Activated CD4-positive, alpha-beta T cell treated with anti-CD3 and anti-CD28 coated beads, Interleukin-2, amount 50 U/mL, for 48 hours (primary cell): ENCODE data around the gene TPSAB1.
"Not testable (repeated sequence)": the region's sequence is repeated elsewhere in the genome, so short reads cannot be mapped to it uniquely, and the experiment has no call there.

Experiments used
- DNase-seq, 2 experiments: peaks; one replicate each; pipeline ENCODE4 v3.0.0-alpha.2; 2020

TPSAB1 gene

DNA sequence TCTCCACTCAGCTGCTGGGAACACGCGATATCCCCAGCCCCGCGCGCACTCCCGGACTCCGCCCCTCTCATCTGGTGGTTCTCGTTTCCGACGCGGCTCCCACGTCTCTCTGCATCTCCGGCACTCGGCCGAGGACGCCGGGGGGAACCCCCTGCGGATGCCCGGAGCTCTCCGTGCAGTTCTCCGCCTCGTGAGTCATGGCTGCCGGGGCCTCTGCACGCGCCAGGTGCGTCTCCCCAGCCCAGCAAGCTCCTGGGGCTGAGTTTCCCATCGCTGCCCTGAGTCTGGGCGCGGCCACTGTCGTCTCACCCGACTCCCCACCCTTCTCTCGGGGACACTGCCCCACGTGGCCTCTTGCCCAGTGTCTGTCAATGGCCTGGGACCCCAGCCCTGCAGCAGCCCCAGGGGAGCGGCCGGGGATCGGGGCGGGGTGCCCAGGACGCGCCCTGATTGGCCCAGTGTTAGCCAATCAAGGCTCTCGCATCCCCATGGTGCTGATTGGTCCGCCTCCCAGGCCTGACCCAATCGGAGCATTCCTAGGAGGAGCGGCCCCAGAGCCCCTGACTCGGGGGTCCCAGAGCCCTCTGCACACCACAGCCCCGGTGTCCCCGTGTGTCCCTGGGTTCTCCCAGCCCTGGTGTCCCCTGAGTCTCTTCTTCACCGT lies 13.3 kb downstream of the TPSAB1 start:
- not testable (repeated sequence) for DNase-seq

DNA sequence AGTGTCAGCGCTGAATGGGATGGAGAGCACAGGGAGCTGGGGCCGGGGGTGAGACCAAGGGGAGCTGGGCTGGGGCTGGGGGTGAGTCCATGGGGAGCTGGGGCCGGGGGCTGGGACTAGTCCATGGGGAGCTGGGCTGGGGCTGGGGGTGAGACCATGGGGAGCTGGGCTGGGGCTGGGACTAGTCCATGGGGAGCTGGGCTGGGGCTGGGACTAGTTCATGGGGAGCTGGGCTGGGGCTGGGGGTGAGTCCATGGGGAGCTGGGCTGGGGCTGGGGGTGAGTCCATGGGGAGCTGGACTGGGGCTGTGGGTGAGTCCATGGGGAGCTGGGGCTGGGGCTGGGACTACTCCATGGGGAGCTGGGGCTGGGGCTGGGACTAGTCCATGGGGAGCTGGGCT lies 14.3 kb downstream of the TPSAB1 start:
- DNase-seq: not testable (repeated sequence)

DNA sequence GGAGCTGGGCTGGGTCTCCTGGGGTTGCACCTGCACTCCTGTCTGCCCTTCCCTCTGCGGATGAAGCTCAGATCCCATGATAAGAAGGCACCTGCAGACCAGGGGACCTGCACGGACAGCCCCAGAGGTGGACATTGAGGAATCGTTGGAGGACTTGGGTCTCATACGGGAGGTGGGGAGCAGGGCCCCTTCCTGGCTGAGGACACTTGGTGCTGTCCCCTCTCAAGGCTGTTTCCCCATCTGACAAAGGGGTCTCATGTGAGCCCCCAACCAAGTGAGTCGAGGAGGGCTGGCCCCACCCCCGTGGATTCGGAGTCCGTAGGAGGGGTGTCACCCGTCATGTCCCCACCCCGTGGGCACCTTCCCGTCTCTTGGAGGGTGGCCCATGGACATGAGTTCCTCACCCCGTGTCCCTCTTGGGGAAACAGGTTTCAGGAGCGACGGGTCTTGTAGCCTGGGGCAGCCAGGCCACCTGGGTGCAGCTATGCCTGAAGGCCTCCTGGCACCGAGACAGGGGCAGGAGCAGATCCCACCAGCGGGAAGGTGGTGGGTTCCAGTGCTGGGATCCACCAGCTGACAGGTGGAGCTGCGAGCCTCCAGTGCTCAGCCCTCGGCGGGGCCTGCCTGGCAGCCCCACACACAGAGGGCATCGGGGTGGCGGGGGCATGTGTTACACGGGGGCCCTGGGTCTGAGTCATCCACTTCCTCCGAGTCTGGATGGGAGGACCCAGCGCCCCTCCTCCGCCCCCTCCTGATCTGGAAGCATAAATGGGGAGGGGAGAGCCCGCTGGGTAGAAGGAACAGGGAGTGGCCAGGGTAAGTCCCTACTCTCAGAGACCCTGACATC lies 15.0 kb downstream of the TPSAB1 start, which contains the start of gene TPSD1:
TSS of gene TPSD1 (plus strand) at position 794 of the 847 bp plus-strand sequence. CDS start 212 bp downstream, outside the sequence.
- not testable (repeated sequence) for DNase-seq

DNA sequence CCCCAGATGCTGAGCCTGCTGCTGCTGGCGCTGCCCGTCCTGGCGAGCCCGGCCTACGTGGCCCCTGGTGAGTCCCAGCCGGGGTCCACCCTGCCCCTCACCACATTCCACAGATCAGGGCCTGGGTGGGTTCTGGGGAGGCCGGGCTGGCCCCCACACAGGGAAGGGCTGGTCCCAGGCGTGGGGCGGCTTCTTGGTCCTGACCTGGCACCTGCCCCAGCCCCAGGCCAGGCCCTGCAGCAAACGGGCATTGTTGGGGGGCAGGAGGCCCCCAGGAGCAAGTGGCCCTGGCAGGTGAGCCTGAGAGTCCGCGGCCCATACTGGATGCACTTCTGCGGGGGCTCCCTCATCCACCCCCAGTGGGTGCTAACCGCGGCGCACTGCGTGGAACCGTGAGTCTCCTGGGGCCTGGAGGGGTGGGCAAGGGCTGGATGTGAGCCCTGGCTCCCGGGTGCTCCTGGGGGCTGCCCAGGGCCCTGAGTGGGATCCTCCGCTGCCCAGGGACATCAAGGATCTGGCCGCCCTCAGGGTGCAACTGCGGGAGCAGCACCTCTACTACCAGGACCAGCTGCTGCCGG lies 15.9 kb downstream of the TPSAB1 start:
- DNase-seq: not testable (repeated sequence)

DNA sequence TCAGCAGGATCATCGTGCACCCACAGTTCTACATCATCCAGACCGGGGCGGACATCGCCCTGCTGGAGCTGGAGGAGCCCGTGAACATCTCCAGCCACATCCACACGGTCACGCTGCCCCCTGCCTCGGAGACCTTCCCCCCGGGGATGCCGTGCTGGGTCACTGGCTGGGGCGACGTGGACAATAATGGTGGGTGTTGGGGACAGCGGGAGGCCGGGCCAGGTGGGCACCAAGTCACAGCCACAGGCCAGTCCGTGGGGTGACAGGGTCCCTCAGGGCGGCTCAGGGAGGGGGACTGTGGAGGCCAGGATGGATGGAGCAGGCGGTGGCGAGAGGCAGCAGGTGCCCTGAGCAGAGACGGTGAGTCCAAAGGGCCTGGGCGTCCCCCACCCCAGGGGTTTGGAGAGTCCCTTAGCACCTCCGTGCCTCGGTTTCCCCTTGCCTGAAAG lies 16.4 kb downstream of the TPSAB1 start:
- no peak for DNase-seq

DNA sequence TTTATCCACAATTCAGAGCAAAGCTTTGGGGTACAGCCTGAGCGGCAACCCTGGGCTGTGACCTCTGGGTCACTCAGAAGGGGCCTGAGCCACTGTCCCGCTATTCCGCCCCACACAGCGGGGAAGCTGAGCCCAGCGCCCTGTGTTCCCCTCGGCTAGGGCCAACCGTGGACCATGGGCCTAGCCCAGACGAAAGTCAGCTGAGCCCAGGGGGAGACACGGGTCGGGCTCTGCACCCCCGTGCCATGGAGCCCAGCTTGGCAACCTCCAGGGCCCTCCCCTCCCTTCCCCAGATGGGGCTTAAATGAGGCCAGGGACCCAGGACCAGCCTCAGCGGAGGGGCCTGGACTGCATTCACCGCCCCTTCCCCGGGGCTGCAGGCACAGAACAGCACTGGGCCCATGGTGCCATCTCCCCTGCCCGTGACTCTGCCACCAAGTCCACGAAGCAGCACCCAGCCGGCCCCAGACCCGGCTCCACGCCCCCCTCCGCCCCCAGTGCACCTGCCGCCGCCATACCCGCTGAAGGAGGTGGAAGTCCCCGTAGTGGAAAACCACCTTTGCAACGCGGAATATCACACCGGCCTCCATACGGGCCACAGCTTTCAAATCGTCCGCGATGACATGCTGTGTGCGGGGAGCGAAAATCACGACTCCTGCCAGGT lies 17.2 kb downstream of the TPSAB1 start:
- no peak for DNase-seq

DNA sequence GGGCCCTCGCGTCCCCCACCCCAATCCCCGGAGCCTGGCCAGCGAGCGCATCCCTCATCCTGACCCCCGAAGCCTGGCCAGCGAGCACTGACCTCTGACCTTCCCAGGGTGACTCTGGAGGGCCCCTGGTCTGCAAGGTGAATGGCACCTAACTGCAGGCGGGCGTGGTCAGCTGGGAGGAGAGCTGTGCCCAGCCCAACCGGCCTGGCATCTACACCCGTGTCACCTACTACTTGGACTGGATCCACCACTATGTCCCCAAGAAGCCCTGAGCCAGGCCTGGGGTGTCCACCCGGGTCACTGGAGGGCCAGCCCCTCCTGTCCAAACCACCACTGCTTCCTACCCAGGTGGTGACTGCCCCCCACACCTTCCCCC lies 17.7 kb downstream of the TPSAB1 start:
- no peak for DNase-seq

DNA sequence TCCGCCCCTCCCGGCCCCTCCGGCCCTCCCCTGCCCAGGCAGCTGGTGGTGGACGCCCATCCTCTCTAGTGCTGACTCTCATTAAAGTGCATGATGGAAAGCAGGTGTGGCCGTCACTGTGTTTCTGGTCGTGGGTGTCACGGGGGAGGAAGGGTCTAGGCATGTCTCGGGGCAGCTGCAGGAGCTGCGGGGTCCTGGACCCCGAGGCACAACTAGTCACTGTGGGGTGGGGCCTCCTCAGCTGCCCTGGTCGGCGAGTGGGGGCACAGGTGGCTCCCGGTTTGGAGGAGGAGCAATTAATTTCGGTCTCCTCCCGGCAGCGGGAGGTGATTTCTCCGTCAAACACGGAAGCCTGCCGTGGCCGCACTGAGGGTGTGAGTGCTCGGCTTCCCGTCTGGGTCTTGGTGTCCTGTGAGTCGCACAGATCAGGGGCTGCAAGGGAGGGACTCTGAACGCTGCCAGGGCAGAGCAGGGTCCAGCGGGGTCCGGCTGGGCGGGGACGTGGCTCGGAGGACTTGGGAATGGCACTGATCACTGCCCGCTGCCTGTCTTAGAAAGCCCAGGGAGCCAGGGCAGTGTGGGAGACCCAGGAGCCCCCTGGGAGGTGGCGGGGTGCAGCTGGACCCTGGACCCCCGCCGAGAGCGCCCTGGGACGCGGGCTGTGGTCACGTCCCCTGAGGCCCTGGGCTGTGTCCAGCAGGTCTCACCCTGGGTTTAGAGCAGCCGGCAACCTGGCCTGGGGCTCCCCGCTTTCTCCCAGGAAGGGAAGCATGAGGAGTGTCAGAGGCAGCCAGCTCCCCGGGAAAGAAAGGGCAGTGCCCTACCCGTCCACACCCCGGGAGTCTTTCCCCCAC lies 18.6 kb downstream of the TPSAB1 start:
- no peak for DNase-seq

DNA sequence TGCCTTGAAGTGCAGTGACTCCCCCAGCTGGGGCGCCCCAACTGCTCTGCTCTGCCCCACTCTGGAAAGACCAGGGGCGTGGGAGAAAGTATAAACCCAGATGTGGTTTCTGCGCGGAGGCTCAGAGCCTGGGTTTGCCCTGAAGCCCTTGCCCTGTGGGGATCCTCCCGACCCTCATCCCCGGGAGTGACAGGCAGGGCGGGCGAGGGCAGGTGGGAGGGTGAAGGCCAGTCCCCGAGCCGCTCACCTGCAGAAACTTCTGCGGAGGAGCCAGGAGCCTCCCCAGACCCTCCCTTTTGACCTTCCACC lies 19.2 kb downstream of the TPSAB1 start:
- DNase-seq: no peak

DNA sequence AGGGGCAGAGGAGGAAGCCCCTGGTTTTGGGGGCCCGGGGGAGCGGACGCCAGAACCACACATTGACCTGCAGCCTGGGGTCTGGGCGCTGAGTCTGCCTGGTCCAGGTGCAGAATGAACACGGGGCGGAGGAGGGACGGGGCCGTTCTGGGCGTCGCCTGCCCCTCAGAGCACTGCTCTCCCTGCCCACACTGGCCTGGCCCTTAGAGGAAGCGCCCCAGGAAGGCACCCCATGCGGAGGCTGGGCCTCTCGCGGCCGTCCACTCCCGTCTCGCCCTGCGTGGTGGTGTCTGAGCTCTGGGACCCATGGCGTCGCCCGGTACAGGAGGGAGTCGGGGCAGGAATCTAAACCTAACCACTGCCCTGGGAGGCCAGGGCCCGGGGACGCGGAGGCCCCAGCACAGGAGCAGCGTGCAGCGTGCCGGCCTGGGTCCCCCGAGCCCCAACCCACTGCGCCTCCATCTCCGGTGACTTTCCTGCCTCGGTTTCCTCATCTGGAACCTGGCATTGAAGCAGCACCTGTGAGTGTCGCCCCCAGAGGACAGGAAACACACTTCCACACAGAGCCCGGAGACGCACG lies 19.7 kb downstream of the TPSAB1 start:
- DNase-seq: no peak

DNA sequence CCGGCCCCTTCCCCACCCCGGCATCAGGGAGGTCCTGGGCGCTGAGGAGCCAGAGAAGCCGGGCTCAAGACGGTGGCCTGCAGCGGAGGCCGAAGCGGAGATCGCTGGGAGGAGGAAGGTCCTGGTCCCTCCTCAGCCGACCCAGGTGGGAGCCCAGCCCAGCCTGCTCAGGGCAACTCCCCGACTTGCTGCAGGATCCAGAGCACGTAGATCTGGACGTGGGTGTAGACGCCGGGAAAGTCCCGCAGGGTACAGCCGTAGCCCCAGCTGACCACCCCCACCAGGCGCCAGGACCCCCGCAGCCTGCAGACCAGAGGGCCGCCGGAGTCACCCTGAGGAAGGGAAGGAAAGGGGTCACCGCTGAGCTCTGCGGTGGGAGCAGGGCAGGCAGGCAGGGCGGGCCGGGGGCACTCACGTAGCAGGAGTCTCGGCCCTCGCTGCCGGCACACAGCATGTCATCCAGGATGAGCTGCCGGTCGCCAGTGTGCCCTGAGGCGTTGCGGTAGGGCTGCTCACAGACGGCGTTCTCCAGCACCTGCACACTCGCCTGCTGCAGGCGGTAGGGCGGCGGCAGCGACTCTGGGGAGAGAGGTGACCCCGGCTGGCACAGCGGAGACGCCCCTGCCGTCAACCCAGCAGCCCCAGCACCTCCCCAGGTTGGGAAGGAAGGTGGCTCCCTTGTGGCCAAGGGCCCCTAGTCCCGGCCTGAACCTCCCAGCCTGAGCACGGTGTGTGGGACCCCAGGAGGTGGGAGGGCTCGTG lies 20.8 kb downstream of the TPSAB1 start:
- DNase-seq: peak in 1 of 2 experiments; percentile 12

DNA sequence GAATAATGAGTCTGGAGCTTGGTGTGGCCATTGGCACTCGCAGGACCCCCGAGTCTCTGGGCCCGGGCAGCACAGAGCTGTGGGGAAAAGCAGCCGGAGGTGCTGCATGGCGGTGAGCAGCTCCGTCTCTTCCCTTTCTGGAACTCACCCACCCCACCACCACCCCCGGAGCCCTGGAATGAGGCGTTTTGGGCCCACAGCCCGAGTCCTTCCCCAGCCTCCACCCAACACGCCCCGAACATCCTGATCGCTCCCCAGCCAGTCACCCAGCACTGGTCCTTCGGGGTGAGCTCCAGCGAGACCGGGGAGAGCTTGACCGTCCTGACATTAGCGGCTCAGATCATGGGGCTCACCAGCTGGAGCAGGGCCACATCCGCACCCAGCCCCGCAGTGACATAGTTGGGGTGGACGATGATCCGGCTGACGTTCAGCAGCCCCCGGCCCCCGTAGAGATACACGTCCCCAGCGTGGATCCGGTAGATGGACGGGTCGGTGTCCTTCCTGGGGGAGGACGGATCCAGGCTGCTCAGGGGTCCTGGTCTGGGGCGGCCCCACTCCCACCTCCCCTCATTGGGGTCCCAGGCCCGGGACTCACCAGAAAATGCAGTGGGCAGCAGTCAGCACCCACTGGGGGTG lies 21.8 kb downstream of the TPSAB1 start:
- DNase-seq: no peak

DNA sequence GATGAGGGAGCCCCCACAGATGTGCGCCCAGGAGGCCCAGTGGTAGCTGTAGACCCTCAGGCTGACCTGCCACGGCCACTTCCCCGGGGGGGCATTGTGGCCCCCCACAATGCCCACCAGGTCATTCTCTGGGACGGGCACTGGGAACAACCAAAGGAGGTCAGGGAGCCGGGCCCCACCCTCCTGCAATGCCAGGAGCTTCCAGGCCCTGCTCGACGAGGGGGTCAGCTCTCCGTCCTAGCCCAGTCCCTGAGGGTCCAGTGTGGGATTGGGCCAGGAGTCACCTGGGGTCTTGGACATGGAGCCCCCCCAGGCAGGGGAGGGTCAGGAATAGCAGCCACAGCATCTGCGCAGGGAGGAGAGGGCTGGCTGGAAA lies 22.3 kb downstream of the TPSAB1 start:
- no peak for DNase-seq

DNA sequence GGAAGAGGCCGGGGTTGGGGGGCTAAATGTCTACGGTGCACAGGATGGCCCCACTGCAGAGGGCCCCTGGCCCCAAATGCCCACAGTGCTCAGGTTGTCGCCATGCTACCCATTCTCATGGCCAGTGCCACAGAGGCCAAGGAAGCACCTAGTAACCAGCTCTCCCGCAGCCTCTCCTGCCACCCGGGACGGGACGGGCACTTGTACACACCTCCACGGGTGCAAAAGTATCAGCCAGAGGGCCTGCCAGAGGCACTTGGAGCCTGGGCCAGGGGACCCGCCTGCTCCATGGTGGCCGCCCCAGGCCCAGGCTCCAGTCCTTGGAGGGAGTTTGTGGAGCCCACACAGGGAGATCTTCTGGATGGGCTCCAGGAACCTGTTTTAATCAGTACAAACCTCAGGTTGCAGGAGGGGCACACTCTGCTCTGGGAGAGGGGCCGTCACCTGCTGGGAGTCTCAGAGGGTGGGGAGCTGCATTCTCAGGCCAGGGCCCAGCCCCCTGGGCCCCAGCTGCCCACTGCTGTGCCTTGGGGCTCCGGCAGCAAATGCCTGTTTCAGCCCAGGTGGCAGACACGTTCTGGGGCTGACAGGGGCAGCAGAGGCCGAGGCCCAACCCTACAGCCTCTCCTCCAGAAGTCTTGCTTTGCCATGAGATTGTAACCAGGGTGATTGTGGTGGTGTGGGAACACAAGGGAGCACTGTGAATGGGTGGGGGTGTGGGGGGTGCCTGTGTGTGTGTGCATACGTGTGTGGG lies 23.3 kb downstream of the TPSAB1 start:
- no peak for DNase-seq

DNA sequence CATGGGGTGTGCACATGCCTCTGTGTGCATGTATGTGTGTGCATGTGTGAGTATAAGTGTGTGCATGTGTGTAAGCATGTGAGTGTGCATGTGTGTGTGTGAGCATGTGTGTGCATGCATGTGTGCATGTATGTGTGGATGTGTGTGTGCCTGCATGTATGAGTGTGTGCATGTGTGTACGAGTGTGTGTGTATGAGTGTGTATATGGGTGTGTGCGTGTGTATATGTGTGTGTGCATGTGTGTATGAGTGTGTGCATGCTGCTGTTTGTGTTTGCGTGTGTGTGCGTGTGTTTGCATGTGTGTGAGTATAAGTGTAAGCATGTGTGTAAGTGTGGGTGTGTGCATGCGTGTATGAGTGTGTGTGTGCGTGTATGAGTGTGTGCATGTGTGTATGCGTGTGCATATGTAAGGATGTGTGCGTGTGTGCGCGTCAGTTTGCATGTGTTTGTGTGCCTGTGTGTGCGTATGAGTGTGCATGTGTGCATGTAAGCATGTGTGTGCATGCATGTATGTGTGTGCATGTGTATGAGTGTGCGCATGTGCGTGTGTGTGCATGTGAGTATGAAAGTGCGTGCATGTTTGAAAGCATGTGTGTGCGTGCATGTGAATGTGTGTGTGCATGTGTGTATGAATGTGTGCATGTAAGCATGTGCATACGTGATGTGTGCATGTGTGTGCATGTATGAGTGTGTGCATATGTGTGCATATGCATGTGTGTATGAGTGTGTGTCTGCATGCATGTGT lies 24.0 kb downstream of the TPSAB1 start:
- no peak for DNase-seq

DNA sequence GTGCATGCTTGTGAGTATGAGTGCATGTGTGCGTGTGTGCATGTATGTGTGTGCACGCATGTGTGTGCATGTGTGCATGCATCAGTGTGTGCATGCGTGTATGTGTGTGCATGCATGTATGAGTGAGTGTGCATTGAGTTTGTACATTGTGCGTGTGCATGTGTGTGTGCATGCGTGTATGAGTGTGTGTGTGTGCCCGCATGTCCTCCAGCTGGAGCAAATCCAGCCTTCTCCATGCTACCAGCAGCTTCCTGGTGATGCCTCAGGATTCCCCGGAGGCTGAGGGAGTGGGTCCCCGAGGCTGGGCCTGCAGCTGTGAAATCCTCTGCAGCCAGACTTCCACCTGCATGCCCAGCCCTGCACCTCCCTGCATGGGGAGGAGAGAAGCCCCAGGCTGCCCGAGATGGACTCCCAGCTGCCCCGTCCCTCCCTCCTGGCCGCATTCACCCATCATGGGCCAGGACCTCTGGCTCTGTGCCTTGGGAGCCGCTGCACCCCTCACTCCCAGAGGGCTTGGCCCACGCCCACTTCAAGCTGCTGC lies 24.7 kb downstream of the TPSAB1 start:
- DNase-seq: no peak

DNA sequence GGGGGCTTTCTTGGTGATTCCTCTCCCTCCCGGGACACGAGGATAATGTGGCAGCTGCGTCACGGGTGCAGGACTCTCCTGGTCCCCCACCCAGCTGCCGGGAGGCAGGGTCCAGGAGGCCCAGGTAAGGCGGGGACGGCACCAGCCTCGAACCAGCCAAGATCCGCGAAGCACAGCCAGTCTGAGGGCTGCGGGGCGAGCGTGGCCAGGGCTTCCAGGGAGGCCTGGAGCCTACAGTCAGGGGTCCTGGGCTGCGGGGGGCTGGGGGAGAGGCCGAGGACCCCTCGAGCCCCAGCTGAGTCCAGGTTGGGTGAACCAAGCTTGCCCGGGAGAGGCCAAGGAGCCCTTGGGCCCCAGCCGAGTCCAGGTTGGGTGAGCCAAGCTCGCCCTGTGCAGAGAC lies 25.3 kb downstream of the TPSAB1 start:
- DNase-seq: no peak

DNA sequence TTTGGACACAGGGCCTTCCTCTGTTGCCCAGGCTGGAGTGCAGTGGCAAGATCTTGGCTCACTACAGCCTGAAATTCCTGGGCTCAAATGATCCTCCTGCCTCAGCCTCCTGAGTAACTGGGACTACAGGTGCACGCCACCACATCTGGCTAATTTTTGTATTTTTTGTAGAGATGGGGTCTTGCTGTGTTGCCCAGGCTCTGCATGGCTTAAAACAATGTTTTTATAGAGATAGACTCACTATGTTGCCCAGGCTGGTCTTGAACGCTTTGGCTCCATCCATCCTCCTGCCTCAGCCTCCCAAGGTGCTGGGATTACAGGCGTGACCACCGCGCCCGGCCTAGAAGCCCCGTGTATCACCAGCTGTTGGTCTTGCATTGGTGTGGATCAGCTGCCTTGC lies 28.9 kb downstream of the TPSAB1 start:
- not testable (repeated sequence) for DNase-seq

DNA sequence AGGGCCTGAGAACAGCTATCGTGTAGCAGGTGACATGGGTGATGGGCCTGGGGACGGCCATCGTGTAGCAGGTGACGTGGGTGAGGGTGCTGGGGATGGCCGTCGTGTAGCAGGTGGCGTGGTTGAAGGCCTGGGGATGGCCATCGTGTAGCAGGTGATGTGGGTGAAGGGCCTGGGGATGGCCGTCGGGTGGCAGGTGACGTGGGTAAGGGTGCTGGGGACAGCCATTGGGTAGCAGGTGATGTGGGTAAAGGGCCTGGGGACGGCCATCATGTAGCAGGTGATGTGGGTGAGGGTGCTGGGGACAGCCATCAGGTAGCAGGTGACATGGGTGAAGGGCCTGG lies 30.8 kb downstream of the TPSAB1 start:
- DNase-seq: no peak
